ENCODE results near the gene NUDC. TPM values are rescaled to one million over a fixed set of nuclear protein-coding genes. Genes with fewer than 3 reads are reported as not detected.
A peak's percentile ranks its signal among the peaks of the same experiment; 100 is the strongest.
"Not testable (repeated sequence)": the region's sequence is repeated elsewhere in the genome, so short reads cannot be mapped to it uniquely, and the experiment has no call there.

The NUDC gene
- total RNA-seq, result 56.1 TPM

DNA sequence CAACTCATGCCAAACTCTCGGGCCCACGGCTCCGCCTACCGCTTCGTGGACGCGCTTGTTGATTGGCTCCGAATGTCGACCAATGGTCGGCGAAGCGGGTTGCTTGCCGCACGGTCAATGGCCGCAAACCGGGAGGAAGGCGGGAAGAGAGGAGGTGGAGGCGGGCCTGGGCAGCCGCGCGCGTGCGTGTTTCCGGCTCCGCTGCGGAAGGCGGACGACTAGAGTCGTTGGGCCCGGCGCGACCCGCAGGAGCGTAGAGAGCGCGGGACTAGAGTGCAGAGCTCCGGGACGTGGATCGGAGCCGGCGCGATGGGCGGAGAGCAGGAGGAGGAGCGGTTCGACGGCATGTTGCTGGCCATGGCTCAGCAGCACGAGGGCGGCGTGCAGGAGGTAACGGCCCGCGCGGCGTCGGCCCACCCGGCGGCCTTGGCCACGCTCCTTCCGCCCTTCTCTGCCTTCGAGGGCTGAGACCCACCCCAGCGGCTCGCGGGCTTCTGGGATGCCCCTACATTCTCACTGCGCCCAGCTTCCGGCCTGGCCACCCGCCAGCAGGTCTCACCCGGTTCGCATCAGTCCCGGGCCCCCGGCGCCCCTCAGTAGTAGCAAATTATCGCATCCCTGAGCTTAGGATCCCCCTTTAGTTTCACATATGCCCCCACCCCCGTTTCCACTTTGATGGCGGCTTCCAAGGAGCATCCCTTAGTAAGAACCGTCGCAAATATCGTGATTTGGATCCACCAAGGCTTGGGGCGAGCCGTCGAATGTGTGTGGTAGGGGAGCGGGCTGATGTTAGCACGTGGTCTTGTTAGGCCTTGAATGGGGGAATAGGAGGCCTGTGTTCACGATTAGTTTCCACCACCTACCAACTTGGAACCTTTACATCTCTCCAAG is at the start of gene NUDC:
NUDC (plus strand) TSS at position 204 of the 891 bp plus-strand sequence; CDS start at position 310, 106 bp downstream.
- peak; percentile 96 for DNase-seq (ENCODE audit: low spot score)

DNA sequence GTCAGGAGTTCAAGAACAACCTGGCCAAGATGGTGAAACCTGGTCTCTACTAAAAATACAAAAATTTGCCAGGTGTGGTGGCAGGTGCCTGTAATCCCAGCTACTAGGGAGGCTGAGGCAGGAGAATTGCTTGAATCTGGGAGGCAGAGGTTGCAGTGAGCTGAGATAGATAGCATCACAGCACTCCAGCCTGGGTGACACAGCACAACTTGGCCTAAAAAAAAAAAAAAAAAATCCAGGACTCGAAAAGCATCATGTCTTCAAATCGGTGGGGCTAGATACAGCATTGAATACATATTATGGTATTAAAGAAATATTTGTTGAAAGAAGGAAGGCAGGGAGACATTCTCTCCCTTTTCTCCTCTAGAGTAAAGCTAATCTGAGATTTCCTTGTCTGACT is 48.4 kb upstream of the NUDC start:
- DNase-seq (ENCODE audit: low spot score), result not testable (repeated sequence)

DNA sequence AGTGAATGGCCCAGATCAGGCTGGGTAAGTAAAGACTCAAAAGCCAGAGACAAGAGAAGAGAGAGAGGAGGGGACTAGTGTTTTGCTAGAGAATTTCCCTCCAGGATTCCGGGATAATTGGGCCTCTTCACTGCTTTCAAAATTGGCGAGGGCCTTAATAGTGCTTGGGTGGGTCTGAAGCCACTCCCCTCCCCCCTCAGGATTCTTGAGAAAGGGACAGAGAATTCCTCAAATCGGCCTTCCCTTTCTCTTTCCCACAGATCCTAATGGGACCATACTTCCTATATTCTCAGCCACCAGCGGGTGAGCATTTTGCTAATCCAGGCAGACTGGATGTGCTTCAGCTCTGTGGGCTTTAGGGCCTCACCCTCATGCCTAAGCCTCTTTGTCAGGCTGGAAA is 46.6 kb upstream of the NUDC start:
- no peak for DNase-seq (ENCODE audit: low spot score)

DNA sequence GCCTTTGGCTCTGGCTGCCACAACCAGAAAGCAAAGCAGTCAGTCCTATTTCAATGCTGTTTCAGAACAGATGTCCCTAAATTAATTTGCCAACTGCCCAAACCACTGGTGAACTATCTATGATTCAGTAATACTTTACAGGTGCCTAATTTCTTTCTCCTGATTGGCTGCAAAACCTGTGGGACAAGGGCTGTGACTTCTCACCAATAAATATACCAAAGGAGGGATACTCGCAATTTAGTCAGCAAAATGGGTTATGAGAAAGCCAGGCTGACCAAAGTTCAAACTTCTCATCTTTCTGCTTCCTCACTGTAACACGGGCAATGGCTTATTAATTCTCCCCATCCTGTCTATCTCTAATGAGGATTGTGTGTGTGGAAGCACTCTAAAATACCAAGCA is 44.2 kb upstream of the NUDC start:
- DNase-seq (ENCODE audit: low spot score), result no peak

DNA sequence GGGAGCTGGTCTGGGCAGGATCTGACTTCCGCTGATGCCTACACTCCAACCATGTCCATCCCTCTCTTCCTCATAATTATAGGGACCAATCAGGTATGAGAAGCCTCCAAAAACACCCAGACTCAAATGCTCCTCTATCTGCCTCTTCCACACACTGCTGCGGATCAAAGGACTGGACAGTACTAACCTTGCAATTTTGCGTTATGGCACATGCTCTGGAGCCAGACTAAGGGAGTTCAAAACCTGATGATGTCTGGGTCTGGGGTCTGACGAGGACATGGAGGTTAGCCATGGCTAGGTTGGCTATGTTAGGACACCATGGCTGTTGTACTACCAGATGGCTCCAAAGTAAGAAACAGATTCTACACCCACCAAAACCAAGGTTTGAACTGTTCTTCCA is 41.8 kb upstream of the NUDC start:
- no peak for DNase-seq (ENCODE audit: low spot score)

DNA sequence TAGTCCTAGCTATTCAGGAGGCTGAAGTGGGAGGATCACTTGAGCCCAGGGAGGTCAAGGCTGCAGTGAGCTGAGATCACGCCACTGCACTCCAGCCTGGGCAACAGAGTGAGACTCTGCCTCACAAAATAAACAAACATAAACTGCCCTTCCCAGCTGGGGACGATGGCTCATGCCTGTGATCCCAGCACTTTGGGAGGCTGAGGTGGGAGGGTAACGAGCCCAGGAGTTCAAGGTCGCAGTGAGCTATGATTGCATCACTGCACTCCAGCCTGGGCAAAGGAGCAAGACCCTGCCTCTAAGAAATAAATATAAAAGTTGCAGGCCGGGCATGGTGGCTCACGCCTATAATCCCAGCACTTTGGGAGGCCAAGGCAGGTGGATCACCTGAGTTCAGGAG is 39.9 kb upstream of the NUDC start:
- not testable (repeated sequence) for DNase-seq (ENCODE audit: low spot score)

DNA sequence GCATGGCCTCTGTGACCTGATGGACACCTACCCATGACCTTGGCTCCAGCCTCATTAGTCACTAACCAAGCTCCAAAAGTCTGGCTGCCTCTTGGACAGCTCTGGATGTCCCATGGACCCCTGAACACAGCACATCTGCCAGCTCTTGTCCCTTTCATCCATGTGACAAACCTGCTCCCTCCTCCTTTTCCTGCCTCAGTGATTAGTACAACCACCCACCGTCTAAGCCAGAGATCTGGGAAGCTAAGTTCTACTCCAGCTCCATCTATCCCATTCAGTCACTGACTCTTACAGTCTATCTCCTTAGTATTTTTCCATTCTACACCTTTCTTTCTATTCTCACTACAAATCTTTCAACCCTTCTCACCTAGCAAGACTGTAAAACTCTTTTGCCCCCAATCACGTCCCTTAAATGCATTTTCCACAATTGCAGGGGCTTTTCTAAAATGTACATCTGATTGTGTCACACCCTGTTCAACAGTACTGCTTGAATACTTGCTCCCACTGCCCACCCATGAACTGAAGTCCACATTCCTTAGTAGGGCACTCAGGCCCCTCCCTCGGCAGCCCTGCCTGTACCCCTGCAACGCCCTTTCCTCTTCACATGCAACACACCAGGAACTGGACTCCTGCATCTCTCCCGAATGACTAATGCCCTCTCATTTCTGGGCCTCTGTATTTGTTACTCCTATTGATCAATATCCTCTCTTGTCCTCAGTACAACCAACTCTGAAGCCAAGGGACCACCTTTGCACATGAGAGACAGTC is 38.7 kb upstream of the NUDC start:
- DNase-seq (ENCODE audit: low spot score), result no peak

DNA sequence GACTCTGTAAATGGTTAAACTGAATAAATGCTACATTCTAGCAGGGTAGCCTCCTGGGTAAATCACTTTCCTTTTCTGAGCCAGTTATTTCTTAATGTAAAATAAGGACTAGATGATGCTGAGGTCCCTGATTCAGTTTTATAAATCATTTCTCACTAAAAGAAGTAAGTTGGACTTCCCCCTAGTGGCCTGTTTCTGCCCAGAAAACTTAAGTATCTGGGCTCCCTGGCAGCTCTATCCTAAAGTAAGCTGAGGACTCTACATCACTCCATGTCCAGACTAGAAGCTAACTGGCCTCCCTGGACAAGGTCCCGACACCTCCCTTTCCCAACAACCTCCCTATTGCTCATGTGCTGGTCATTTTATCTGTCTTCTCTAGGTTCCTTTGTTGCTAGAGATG is 34.4 kb upstream of the NUDC start:
- no peak for DNase-seq (ENCODE audit: low spot score)

DNA sequence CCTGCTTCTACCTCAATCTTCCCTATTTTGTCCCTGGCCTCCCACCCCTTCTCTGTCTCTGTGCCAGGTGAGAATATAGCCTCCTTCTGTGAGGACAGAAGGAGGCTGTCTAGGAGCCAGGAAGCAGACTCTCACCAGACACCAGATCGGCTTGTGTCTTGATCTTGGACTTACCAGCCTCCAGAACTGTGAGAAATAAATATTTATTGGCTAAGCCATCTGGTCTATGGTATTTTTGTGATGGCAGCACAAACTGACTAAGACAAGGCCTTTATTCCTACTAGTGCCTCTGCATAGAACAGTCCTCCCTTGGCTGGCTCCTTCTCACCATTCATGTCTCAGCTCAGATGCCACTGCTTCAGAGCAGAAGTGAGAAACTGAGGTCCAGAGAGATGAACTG is 33.3 kb upstream of the NUDC start:
- no peak for DNase-seq (ENCODE audit: low spot score)

DNA sequence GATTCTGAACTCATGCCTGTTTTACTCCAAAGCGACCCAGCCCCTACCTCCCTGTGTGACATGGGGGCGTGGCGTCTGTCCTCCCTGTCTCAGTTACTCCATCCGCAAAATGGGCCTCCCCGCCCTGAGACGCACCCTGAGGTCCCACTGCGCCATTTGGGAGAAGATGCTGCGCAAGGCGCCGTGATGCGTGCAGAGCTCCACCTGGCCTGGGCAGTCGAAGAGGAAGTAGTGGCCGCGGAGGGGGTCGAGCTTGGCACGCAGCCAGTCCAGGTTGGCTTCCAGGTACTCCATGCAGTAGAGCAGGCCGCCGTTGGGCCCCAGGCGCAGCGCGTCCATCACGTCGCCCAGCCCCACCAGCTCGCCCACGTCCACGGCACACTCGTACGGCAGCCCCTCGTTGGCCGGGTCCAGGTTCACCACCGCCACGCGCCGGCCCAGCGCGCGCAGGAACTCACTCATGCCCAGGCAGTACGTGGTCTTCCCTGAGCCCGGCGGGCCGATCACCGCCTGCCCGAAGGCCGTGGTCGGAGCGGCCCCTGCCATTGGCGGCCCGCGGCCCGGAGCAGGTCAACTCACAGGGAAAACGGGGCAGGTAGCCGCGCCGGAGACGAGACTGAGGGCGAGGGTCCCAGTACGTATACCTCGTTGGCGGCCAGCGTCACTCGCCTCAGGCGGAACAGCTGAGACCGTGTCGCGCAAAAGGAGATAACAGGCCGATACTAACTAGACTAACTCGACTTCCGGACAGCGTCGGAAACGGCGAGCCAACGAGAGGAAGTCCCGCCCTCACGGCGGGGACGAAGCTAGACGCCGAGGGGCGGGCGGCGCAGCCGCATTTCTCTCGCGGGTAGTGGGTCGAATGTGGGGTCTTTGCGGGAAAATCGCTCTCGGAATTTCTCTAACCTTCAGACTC is 31.7 kb upstream of the NUDC start, which contains the start of gene GPN2:
GPN2 (minus strand) TSS at position 733 of the 916 bp plus-strand sequence; CDS start at position 546, 187 bp downstream.
- peak; percentile 81 for DNase-seq (ENCODE audit: low spot score)

DNA sequence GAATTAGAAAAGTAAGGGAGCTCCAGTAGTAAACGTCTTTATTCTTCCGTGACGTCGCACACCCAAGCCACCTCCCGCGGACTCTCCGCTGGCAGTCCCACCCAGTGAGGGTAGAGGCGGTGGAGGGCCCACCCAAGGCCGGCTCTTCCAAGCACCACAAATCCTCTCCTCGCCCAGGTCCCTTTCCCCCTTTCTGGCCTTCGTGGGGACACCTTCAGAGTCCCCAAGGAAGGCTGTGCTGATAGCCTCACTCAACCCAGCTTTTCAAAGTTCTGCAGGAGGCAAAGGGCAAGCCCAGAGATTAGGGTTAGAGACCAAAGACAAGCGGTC is 31.1 kb upstream of the NUDC start:
- no peak for DNase-seq (ENCODE audit: low spot score)

DNA sequence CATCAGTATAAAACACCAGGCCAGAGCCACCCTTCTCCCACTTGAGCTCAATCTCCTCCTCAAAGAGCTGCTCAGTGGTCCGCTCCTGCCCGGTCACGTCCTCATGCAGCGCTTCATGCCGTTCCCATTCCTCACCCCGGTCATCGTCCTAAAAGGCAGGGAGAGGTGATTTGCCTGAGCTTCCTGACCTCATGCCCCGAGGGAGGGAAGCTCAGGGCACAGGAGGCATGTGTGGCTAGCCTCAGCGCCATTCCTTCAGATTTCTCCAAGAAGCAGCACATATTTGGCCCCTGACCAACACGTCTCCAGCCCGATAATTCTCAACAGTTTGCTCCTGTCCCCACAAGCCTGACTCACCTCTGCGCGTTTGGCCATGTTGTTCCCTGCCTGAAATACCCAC is 27.3 kb upstream of the NUDC start:
- DNase-seq (ENCODE audit: low spot score), result no peak

DNA sequence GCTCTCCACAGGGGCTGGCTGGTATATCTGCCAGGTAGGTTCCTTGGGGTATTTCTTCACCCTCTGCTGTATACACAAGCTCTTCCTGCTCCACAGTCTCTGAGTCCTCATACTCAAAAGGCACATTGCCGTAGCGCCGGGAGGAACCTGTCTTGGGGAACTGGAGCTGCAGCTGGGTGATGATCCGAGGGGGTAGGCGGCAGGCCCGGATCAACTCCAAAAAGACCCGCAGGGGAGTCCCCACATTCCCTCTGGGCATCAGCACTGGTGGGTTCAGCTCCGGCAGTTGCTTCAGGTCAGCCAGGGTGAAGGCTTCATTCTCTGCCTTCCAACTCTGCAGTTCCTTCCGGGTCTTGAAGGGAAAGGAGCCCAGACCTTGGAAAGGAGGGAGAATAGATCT is 24.2 kb upstream of the NUDC start:
- no peak for DNase-seq (ENCODE audit: low spot score)

DNA sequence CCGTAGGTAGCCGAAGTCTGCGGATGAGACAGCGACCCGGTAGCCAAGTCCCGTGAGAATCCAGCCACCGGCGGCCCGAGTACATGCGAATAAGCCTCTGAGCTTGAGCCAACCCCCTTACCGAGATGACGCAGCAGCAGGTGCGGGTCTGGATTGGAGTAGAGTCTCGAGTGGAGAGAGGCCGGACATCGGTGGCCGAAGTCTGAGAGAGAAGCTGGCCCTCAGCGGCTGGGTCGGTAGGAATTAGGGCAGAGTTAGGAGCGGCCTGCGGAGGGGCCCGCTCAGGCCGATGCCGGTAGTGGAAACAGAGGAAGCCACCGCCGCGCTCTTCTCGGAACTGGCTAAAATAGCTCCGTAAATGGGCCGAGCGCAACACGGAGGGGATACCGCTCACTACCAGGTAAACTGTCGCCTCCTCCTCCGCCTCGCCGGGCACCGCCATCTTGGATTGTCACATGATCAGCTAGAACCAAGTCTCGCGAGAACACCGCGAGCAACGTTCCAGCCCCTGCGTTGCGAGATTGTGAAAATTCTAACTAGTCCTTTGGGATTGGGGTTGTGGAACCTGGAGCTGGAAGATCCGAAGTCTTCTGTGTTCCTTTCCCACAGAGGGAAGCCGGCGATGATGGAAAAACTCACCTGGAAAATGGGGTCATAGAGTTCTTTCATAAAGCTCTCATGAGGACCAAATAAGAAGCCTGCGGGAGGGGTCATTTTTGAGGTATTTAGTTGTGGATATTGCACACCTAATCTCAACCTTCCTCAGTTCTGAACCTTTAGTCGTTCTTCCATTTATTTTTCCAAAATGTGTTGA is 21.3 kb upstream of the NUDC start, which contains the start of gene GPATCH3:
GPATCH3 (minus strand) TSS at position 467 of the 814 bp plus-strand sequence; CDS start at position 442, 25 bp downstream.
- DNase-seq (ENCODE audit: low spot score), result peak; percentile 94

DNA sequence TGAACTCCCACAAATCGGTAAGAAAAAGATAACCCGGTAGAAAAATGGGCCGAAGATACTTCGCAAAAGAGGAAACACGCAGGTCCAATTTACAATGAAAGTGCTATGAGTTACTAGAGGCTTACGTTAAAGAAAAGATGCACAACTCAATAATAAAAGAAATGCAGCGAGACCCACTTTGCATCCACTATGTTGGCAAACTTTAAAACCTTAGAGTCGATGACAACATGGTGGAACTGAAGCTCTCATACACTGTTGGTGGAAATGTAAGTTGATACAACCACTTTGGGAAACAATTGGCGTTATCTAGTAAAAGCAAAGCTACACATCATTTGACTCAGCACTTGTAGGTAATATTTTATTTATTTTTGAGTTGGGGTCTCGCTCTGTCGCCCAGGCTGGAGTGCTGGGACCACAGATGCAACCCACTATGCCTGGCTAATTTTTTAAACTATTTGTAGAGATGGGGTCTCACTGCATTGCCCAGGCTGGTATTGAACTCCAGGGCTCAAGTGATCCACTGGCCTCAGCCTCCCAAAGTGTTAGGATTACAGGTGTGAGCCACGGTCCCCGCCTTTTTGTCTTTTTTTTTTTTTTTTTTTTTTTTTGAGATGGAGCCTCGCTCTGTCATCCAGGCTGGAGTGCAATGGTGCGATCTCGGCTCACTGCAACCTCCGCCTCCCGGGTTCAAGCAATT is 20.6 kb upstream of the NUDC start:
- DNase-seq (ENCODE audit: low spot score), result no peak

DNA sequence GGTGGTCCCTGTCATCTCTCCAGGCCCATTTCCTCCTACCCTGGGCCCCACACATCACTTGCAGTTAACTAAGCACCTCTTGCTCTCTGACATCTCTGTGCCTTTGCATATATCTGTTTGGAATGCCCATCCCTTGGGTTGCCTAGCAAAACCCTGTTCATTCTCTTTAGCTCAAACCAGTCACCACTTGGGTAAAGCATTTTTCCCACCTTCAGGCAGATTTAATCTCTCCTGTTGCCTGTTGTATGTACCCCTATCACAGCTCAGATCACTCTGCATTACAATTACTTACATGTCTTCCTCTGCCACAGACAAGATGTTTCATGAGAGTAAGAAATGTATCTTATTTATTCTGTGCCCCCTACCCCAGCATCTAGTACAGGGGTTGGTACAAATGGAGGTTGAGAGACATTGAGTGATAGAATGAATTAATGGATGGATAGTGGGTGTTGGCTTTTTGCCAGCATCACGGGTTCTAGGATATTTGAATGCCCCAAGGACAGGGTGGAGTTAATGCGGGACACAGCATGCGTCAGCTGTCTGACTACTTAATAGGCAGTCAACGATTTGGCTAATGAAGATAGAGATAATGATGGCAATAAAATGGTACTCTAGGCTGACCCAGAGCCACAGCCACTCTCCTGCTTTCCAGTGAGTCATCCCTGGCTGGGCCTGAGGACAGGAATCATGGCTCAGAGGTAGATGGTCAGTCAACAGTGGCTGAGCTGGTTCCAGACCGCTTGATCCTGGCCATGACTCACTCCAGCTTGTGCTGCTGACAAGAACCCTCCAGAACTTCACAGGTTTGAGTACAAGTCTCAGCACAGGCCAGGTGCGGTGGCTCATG is 14.2 kb upstream of the NUDC start:
- no peak for DNase-seq (ENCODE audit: low spot score)

DNA sequence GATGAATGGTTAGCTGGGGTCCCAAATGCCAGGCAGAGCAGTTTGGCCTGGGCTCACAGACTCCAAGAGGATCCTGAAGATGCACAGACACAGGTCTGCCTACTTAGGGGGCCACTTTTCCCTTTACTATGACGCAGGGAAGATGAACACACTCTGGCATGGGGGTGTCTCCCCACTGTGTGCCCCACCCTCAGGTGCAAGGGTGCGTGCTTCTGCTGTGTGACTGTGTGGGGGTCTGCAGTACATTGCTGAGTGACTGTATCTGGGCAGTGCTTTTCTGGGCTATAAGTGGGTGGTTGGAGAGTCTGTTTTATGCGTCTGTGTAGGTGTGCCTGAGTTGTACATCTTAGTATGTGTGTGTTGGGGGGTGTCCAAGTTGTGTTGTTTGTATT is 11.6 kb upstream of the NUDC start:
- no peak for DNase-seq (ENCODE audit: low spot score)

DNA sequence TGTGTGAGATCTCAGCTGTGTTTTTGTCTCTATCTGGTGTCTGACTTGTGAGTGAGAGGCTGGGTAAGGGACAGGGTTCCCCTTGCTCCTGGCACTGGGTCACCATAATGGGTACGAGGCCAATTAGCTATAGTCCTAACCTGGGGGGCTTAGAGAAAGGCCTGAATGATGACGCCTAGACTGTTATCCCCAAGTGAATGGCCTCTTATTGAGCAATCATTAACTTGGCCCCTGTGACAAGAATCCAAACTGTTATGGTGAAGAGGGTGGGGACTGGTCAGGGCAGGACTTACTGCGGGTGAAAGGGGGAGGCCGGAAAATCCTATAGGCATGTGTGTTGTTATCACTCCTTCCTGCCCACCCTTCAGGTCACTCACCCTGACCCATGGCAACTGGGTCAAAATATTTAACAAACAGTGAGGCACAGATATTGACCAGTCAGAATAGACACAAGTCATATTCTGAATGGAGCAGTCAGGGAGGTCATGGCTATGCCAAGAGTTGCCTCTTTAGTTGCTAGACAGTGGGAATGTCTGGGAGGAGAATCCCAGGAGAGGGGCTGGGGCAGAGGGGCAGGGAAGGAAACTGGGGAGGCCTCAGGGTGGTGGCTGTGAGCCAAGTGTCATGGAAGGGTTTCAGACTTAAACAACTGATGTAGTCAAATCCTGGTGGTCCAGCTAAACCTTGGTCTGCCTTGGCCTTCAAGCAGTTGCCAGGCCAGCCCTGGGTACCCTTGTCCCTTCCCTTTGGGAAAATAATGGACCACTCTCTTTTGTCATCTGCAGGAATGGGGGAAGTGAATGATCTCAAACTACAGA is 11.0 kb upstream of the NUDC start:
- no peak for DNase-seq (ENCODE audit: low spot score)
